Activated T-helper 1 cell treated with anti-CD3 and anti-CD28 coated beads, Interleukin-12 subunit alpha, Interleukin-12 subunit beta, Interleukin-2, Interleukin-4 antibody, amounts not matched to agents 30 ng/mL and 10 ng/mL and 1 ng/mL, durations not matched to agents 14 hours and 24 hours and 36 hours (primary cell): ENCODE measurements around the gene P4HB. TPM values are rescaled to one million over a fixed set of nuclear protein-coding genes. Genes with fewer than 3 reads are reported as not detected.

ENCODE experiments used
- DNase-seq: peaks from one replicate; pipeline ENCODE4 v3.0.0; 2021; ENCODE audit warnings: low spot score
- H3K27ac Mint-ChIP-seq: one replicate; pipeline ENCODE4 v1.8.0; 2021; ENCODE audit warnings: mild to moderate bottlenecking, mixed read lengths
- H3K27me3 Mint-ChIP-seq: one replicate; pipeline ENCODE4 v1.8.0; 2022; ENCODE audit warnings: mild to moderate bottlenecking, moderate library complexity, mixed read lengths; ENCODE audit not compliant: insufficient read depth
- H3K36me3 Mint-ChIP-seq: one replicate; pipeline ENCODE4 v1.8.0; 2021; ENCODE audit warnings: low read depth, mixed read lengths
- H3K4me1 Mint-ChIP-seq: one replicate; pipeline ENCODE4 v1.8.0; 2021; ENCODE audit warnings: low read depth, mixed read lengths
- H3K4me3 Mint-ChIP-seq: one replicate; pipeline ENCODE4 v1.8.0; 2021; ENCODE audit warnings: mild to moderate bottlenecking, moderate library complexity, mixed read lengths
- H3K9me3 Mint-ChIP-seq: one replicate; pipeline ENCODE4 v1.8.0; 2021; ENCODE audit warnings: mixed read lengths
- intact Hi-C: fragments of 100-400 bp; cut with micrococcal nuclease; formaldehyde crosslinking; loops from one replicate; pipeline ENCODE4 v1.15.1; 2024
- total RNA-seq: library from RNA; stranded (reverse); gene quantifications from 2 replicates; pipeline ENCODE4 v1.2.3, GENCODE V29; 2022

Gene P4HB
- total RNA-seq, 1 donor from 2014 or later: 477 TPM

DNA sequence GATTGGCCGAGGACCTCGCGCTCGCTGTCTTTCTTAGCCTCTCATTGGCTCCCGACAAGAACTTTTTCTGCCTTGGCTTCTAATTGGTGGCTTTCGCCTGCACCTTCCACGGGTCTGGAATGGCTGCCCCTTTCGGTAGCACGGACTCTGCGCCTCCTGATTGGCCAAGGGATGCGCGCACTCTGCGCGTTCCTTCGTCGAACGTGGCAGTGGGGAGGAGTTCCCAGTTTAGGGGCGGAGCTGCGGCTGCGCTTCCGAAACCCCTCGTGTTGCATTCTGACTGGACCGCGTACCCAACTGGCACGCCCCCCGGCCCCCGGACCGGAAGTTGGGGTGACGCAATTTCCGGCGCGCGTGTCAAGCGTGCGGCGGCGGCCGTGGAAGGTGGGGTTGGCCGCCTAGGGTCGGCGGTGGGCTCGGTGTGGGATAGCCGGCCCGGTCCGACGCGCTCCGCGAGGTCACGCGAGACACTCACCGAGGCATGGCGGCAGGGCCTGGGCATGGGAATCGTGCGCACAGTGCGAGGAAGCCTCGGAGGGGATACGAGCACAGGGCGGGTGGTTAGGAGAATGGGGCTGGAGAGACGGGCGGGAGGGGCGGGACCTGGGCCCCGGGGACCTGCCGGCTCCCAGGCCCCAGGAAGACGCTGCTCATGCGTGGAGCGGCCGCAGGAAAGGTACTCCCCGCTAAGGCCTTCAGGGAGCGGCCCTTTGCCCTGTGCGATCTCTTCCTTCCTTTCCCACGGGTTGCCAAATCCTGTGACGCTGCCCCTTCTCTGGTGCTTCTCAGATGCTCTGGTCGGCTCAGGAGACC, 627 bp upstream of the P4HB start:
- Mint-ChIP-seq H3K4me3 (peak overlapping the region; percentile 91), H3K27me3 (peaks cover 3% of the 10 kb centered on the region), H3K4me1 (peaks cover 31% of the 10 kb centered on the region), H3K27ac (peak overlapping the region; percentile 94), H3K9me3 (no peaks in the 10 kb centered on the region), H3K36me3 (peaks cover 29% of the 10 kb centered on the region)
- intact Hi-C loops: loop anchor here (1.0 to 10.0 kb wide), 14 partner anchors 9 to 434 kb away; partner anchors contain the start of genes ALYREF, ANAPC11, ARL16 and CCDC137
- peak; percentile 99 for DNase-seq

GRCh38 chr17:81858967-81859905, 1.1 kb downstream of the P4HB start:
- intact Hi-C loops: no loop called here
- Mint-ChIP-seq H3K4me3 (peak overlapping the region; percentile 93), H3K36me3 (peaks cover 27% of the 10 kb centered on the region), H3K9me3 (no peaks in the 10 kb centered on the region), H3K27me3 (peaks cover 3% of the 10 kb centered on the region), H3K4me1 (peaks cover 31% of the 10 kb centered on the region), H3K27ac (peak overlapping the region; percentile 85)
- no peak for DNase-seq

GRCh38 chr17:81858170-81858966, 2.0 kb downstream of the P4HB start:
- Mint-ChIP-seq H3K27ac (no peak overlapping the region), H3K9me3 (no peaks in the 10 kb centered on the region), H3K27me3 (peaks cover 3% of the 10 kb centered on the region), H3K36me3 (peaks cover 23% of the 10 kb centered on the region), H3K4me3 (peak overlapping the region; percentile 93), H3K4me1 (peaks cover 30% of the 10 kb centered on the region)
- intact Hi-C loops: no loop called here
- no peak for DNase-seq

DNA sequence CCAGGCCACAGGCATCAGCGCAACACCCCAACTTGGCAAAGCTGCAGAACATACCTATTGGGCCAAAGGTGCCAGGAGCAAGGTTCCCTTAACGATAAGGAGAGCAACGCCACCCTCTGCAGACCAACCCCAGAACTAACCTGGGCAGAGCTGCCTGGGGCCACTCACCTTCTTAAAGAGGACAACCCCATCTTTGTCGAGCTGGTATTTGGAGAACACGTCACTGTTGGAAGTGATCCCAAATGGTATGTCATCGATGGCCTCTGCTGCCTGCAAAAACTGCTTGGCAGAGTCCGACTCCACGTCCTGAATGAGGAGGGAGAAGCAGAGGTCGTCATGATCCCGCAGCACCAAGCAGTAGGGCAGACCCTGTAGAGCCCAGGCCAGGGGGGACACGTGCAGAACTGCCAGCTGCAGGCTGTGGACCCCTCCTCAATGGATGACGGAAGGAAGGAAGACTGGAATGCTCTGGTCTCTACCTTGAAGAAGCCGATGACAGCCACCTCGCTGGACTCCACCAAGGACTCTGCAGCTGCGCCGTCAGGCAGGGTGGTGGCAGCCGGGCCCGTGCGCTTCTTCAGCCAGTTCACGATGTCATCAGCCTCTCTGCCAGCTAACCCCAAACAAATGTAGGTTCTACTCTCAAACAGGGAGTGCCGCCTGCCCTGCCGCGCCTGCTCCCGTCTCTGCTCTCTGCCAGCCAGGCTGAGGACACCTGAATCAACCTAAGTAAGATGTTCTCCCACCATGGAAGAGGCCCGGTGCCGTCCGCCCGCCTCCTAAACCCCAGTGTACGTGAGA, 5.2 kb downstream of the P4HB start:
- intact Hi-C loops: no loop called here
- H3K9me3 Mint-ChIP-seq: no peaks in the 10 kb centered on the region
- peaks cover 31% of the 10 kb centered on the region for H3K36me3 Mint-ChIP-seq
- no peak for DNase-seq
- no peaks in the 10 kb centered on the region for H3K27me3 Mint-ChIP-seq
- H3K27ac Mint-ChIP-seq: no peak overlapping the region
- H3K4me1 Mint-ChIP-seq: peaks cover 28% of the 10 kb centered on the region
- no peak overlapping the region for H3K4me3 Mint-ChIP-seq

DNA sequence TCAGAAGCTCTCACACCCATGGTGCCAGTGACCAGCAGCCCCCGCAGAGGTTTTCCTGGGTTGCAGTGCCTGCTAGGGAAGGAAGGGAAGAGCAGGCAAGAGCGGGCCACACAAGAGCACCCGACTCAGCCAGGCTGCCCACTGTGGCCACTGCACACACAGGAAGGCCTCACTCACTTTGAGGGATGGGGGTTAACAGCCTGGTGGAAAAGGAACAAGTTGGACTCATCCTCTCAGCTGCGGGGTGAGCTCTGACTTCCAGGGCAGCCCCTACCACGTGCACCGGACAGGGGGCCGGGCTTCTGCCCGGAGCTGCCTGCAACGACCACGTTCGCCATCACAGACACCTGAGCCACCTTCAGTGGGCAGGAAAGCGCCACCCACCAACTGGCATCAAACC, 8.1 kb downstream of the P4HB start:
- no peak for DNase-seq

DNA sequence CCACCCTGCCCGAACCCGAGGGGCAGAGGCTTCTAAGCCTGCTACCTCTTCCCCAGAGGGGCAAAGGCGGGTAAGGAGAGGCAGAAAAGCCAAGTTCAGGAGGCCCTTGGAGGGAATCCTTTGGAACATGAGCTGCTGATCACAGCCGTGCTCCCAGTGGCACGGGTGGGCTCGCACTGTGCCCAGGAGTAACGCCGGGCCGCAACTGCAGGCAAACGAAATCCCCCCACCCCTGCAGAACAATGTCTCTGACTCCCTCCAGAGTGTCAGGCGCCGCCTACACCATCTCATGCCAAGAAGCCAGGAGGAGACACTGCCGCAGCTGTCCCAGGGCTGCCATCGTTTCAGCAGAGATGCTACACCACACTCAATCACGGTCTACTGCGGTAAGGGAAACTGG, 8.9 kb downstream of the P4HB start:
- Mint-ChIP-seq H3K4me1 (peaks cover 15% of the 10 kb centered on the region), H3K4me3 (no peak overlapping the region), H3K27me3 (no peaks in the 10 kb centered on the region), H3K9me3 (no peaks in the 10 kb centered on the region), H3K27ac (no peak overlapping the region), H3K36me3 (peaks cover 21% of the 10 kb centered on the region)
- intact Hi-C loops: no loop called here
- DNase-seq: no peak

More for the DNA sequence above, 8.1 kb downstream of the P4HB start:
- H3K27me3 Mint-ChIP-seq: no peaks in the 10 kb centered on the region
- no peaks in the 10 kb centered on the region for H3K9me3 Mint-ChIP-seq
- H3K36me3 Mint-ChIP-seq: peaks cover 18% of the 10 kb centered on the region
- intact Hi-C loops: no loop called here
- no peak overlapping the region for H3K27ac Mint-ChIP-seq
- peaks cover 15% of the 10 kb centered on the region for H3K4me1 Mint-ChIP-seq
- no peak overlapping the region for H3K4me3 Mint-ChIP-seq

GRCh38 chr17:81849457-81849856, 10.9 kb downstream of the P4HB start:
- intact Hi-C loops: no loop called here
- no peak for DNase-seq
- Mint-ChIP-seq H3K36me3 (peaks cover 27% of the 10 kb centered on the region), H3K27ac (no peak overlapping the region), H3K9me3 (no peaks in the 10 kb centered on the region), H3K27me3 (no peaks in the 10 kb centered on the region), H3K4me1 (peaks cover 10% of the 10 kb centered on the region), H3K4me3 (no peak overlapping the region)

GRCh38 chr17:81846743-81847689, 13.3 kb downstream of the P4HB start:
- Mint-ChIP-seq H3K27ac (no peak overlapping the region), H3K4me3 (no peak overlapping the region), H3K36me3 (peaks cover 29% of the 10 kb centered on the region), H3K4me1 (peaks cover 6% of the 10 kb centered on the region), H3K27me3 (no peaks in the 10 kb centered on the region), H3K9me3 (no peaks in the 10 kb centered on the region)
- intact Hi-C loops: no loop called here
- no peak for DNase-seq

DNA sequence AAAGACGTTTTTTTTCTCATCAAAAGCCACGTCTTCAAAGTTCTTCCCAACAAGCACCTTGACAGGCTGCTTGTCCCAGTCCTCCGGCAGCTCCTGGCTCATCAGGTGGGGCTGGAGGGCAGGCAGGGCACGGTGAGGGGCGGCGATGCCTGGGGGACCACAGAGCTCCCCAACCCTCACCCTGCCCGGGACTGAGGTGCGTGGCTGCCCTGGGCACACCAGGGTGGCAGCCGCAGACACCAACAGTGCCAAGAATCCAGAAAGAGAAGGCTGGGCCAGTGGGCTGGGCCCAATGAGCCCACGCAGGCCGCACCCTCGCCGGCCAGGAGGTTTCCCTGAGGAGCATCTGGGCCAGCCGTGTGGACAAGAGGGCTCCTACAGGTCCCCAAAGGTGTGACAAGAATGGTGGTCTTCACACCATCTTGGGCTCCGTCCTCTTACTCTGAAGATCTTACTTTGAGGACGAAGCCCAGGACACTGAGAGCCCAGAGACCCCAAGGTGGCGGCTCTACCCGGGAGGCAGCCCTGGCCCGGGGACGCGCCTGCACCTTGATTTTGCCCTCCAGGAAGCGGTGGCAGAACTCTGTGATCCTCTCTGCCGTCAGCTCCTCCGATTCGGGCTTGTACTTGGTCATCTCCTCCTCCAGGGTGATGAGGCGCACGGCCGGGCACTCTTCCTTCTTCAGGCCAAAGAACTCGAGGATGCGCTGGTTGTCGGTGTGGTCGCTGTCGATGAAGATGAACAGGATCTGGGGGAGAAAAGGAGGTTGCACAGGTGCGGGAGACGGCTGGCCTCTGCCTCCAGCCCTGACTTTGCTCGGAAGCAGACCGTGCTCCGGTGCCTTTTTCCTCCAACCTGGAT, 14.2 kb downstream of the P4HB start:
- Mint-ChIP-seq H3K36me3 (peaks cover 20% of the 10 kb centered on the region), H3K4me3 (no peak overlapping the region), H3K27ac (no peak overlapping the region), H3K27me3 (no peaks in the 10 kb centered on the region), H3K9me3 (no peaks in the 10 kb centered on the region), H3K4me1 (peaks cover under 1% of the 10 kb centered on the region)
- intact Hi-C loops: no loop called here
- DNase-seq: no peak

DNA sequence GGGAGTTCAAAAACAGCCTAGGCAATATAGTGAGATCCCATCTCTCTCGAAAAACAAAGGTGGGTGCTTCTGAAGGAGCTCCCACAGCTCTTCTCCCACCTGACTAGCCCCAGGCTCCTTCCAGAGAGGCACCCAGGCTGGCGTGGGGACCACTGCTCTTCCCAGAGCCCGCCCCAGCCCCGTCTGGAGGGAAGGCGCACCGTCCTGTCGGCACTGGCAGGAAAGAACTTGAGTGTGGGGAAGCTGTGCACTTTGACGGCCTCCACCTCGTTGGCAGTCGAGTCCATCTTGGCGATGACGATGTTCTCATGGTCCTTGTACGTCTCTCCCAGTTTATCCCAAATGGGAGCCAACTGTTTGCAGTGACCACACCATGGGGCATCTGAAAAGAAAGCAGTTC, 15.0 kb downstream of the P4HB start:
- Mint-ChIP-seq H3K27ac (no peak overlapping the region), H3K4me3 (no peak overlapping the region), H3K36me3 (peaks cover 20% of the 10 kb centered on the region), H3K9me3 (no peaks in the 10 kb centered on the region), H3K4me1 (no peaks in the 10 kb centered on the region), H3K27me3 (no peaks in the 10 kb centered on the region)
- no peak for DNase-seq
- intact Hi-C loops: no loop called here
